ENCODE data around the gene CHMP4A.
A peak's percentile ranks its signal among the peaks of the same experiment; 100 is the strongest.

Gene CHMP4A

GRCh38 chr14:24195186-24196070 is 17.9 kb downstream of the CHMP4A start, which contains the start of gene TM9SF1:
Gene TM9SF1, minus strand, starts transcription at chr14:24195441. Its CDS starts 422 bp downstream, at chr14:24195019.
- WGBS, 2 experiments: 0 to 1% methylated on average over 89 of the region's 89 CpGs
- H3K36me3 ChIP-seq (ENCODE audit: control insufficient read depth, insufficient read depth, low read length): peaks cover 7% of the 10 kb centered on the region
- H3K4me3 ChIP-seq (ENCODE audit: insufficient read depth, low read depth, low read length): peak within 1 kb of the TSS; percentile 87
- H3K4me1 ChIP-seq (ENCODE audit: control insufficient read depth, insufficient read depth, low read length): peaks cover 5% of the 10 kb centered on the region
- H3K9me3 ChIP-seq (ENCODE audit: control insufficient read depth, low read length): no peaks in the 10 kb centered on the region
- H3K27me3 ChIP-seq (ENCODE audit: control insufficient read depth, insufficient read depth, low read length, poor library complexity, severe bottlenecking): no peaks in the 10 kb centered on the region
- peak within 1 kb of the TSS; percentile 93 for H3K27ac ChIP-seq (ENCODE audit: insufficient read depth, low read depth, low read length, poor library complexity, severe bottlenecking)

- Histone ChIP-seq H3K4me3 (ENCODE audit: insufficient read depth, low read depth, low read length) (peak overlapping the region; percentile 87), H3K36me3 (ENCODE audit: control insufficient read depth, insufficient read depth, low read length) (peaks cover 7% of the 10 kb centered on the region), H3K27ac (ENCODE audit: insufficient read depth, low read depth, low read length, poor library complexity, severe bottlenecking) (peak overlapping the region; percentile 93), H3K9me3 (ENCODE audit: control insufficient read depth, low read length) (no peaks in the 10 kb centered on the region), H3K27me3 (ENCODE audit: control insufficient read depth, insufficient read depth, low read length, poor library complexity, severe bottlenecking) (no peaks in the 10 kb centered on the region), H3K4me1 (ENCODE audit: control insufficient read depth, insufficient read depth, low read length) (peaks cover 5% of the 10 kb centered on the region)
- 70 to 73% methylated on average over 8 of the region's 8 CpGs for WGBS, 2 experiments
These were observed 18.5 kb downstream of the CHMP4A start for GRCh38 chr14:24194873-24195185.

- 89 to 93% methylated on average over 7 of the region's 7 CpGs for WGBS, 2 experiments
- no peaks in the 10 kb centered on the region for H3K27me3 ChIP-seq (ENCODE audit: control insufficient read depth, insufficient read depth, low read length, poor library complexity, severe bottlenecking)
- H3K9me3 ChIP-seq (ENCODE audit: control insufficient read depth, low read length): no peaks in the 10 kb centered on the region
- H3K4me1 ChIP-seq (ENCODE audit: control insufficient read depth, insufficient read depth, low read length): peaks cover 5% of the 10 kb centered on the region
- peaks cover 7% of the 10 kb centered on the region for H3K36me3 ChIP-seq (ENCODE audit: control insufficient read depth, insufficient read depth, low read length)
- H3K27ac ChIP-seq (ENCODE audit: insufficient read depth, low read depth, low read length, poor library complexity, severe bottlenecking): no peak overlapping the region
- H3K4me3 ChIP-seq (ENCODE audit: insufficient read depth, low read depth, low read length): peak overlapping the region; percentile 87
These were observed 19.0 kb downstream of the CHMP4A start for GRCh38 chr14:24194186-24194872.

GRCh38 chr14:24192933-24193332 is 20.4 kb downstream of the CHMP4A start:
- 94 to 95% methylated on average over 15 of the region's 15 CpGs for WGBS, 2 experiments
- H3K27me3 ChIP-seq (ENCODE audit: control insufficient read depth, insufficient read depth, low read length, poor library complexity, severe bottlenecking): no peaks in the 10 kb centered on the region
- H3K4me1 ChIP-seq (ENCODE audit: control insufficient read depth, insufficient read depth, low read length): peaks cover 7% of the 10 kb centered on the region
- no peak overlapping the region for H3K4me3 ChIP-seq (ENCODE audit: insufficient read depth, low read depth, low read length)
- H3K27ac ChIP-seq (ENCODE audit: insufficient read depth, low read depth, low read length, poor library complexity, severe bottlenecking): no peak overlapping the region
- no peaks in the 10 kb centered on the region for H3K9me3 ChIP-seq (ENCODE audit: control insufficient read depth, low read length)
- peaks cover 7% of the 10 kb centered on the region for H3K36me3 ChIP-seq (ENCODE audit: control insufficient read depth, insufficient read depth, low read length)

GRCh38 chr14:24190416-24190815 is 22.9 kb downstream of the CHMP4A start:
- no peak overlapping the region for H3K27ac ChIP-seq (ENCODE audit: insufficient read depth, low read depth, low read length, poor library complexity, severe bottlenecking)
- peaks cover 7% of the 10 kb centered on the region for H3K4me1 ChIP-seq (ENCODE audit: control insufficient read depth, insufficient read depth, low read length)
- WGBS, 2 experiments: 94 to 97% methylated on average over 9 to 10 of the region's 10 CpGs
- H3K9me3 ChIP-seq (ENCODE audit: control insufficient read depth, low read length): no peaks in the 10 kb centered on the region
- no peaks in the 10 kb centered on the region for H3K27me3 ChIP-seq (ENCODE audit: control insufficient read depth, insufficient read depth, low read length, poor library complexity, severe bottlenecking)
- H3K4me3 ChIP-seq (ENCODE audit: insufficient read depth, low read depth, low read length): no peak overlapping the region
- H3K36me3 ChIP-seq (ENCODE audit: control insufficient read depth, insufficient read depth, low read length): peaks cover 22% of the 10 kb centered on the region

- Histone ChIP-seq H3K4me1 (ENCODE audit: control insufficient read depth, insufficient read depth, low read length) (peaks cover 7% of the 10 kb centered on the region), H3K4me3 (ENCODE audit: insufficient read depth, low read depth, low read length) (no peak overlapping the region), H3K27ac (ENCODE audit: insufficient read depth, low read depth, low read length, poor library complexity, severe bottlenecking) (no peak overlapping the region), H3K9me3 (ENCODE audit: control insufficient read depth, low read length) (no peaks in the 10 kb centered on the region), H3K36me3 (ENCODE audit: control insufficient read depth, insufficient read depth, low read length) (peaks cover 22% of the 10 kb centered on the region), H3K27me3 (ENCODE audit: control insufficient read depth, insufficient read depth, low read length, poor library complexity, severe bottlenecking) (no peaks in the 10 kb centered on the region)
- 93 to 94% methylated on average over 9 of the region's 9 CpGs for WGBS, 2 experiments
These were observed 23.8 kb downstream of the CHMP4A start for GRCh38 chr14:24189460-24189859.

GRCh38 chr14:24189059-24189375 is 24.3 kb downstream of the CHMP4A start:
- Histone ChIP-seq H3K36me3 (ENCODE audit: control insufficient read depth, insufficient read depth, low read length) (peaks cover 22% of the 10 kb centered on the region), H3K27me3 (ENCODE audit: control insufficient read depth, insufficient read depth, low read length, poor library complexity, severe bottlenecking) (no peaks in the 10 kb centered on the region), H3K9me3 (ENCODE audit: control insufficient read depth, low read length) (no peaks in the 10 kb centered on the region), H3K4me3 (ENCODE audit: insufficient read depth, low read depth, low read length) (peak overlapping the region; percentile 88), H3K4me1 (ENCODE audit: control insufficient read depth, insufficient read depth, low read length) (peaks cover 7% of the 10 kb centered on the region), H3K27ac (ENCODE audit: insufficient read depth, low read depth, low read length, poor library complexity, severe bottlenecking) (peak overlapping the region; percentile 45)
- 4 to 7% methylated on average over 2 to 3 of the region's 3 CpGs for WGBS, 2 experiments

GRCh38 chr14:24188251-24189058 is 24.8 kb downstream of the CHMP4A start, which contains the start of gene IPO4:
Gene IPO4, minus strand, starts transcription at chr14:24188816. Its CDS starts 29 bp downstream, at chr14:24188787.
- H3K4me3 ChIP-seq (ENCODE audit: insufficient read depth, low read depth, low read length): peak within 1 kb of the TSS; percentile 88

GRCh38 chr14:24187539-24187915 is 25.8 kb downstream of the CHMP4A start:
- Histone ChIP-seq H3K27ac (ENCODE audit: insufficient read depth, low read depth, low read length, poor library complexity, severe bottlenecking) (no peak overlapping the region), H3K9me3 (ENCODE audit: control insufficient read depth, low read length) (no peaks in the 10 kb centered on the region), H3K4me1 (ENCODE audit: control insufficient read depth, insufficient read depth, low read length) (peaks cover 7% of the 10 kb centered on the region), H3K27me3 (ENCODE audit: control insufficient read depth, insufficient read depth, low read length, poor library complexity, severe bottlenecking) (no peaks in the 10 kb centered on the region), H3K4me3 (ENCODE audit: insufficient read depth, low read depth, low read length) (peak overlapping the region; percentile 88), H3K36me3 (ENCODE audit: control insufficient read depth, insufficient read depth, low read length) (peaks cover 22% of the 10 kb centered on the region)
- whole genome bisulfite sequencing, 2 experiments: 93 to 94% methylated on average over 2 of the region's 2 CpGs

More at GRCh38 chr14:24188251-24189058, 24.8 kb downstream of the CHMP4A start, which contains the start of gene IPO4:
- Histone ChIP-seq H3K36me3 (ENCODE audit: control insufficient read depth, insufficient read depth, low read length) (peaks cover 22% of the 10 kb centered on the region), H3K9me3 (ENCODE audit: control insufficient read depth, low read length) (no peaks in the 10 kb centered on the region), H3K27me3 (ENCODE audit: control insufficient read depth, insufficient read depth, low read length, poor library complexity, severe bottlenecking) (no peaks in the 10 kb centered on the region), H3K4me1 (ENCODE audit: control insufficient read depth, insufficient read depth, low read length) (peaks cover 7% of the 10 kb centered on the region), H3K27ac (ENCODE audit: insufficient read depth, low read depth, low read length, poor library complexity, severe bottlenecking) (peak within 1 kb of the TSS; percentile 71)
- WGBS, 2 experiments: 1% methylated on average over 65 of the region's 65 CpGs
